Astrocyte (in vitro differentiated cells and primary cell): ENCODE results near the gene RANBP3. TPM values are rescaled to one million over a fixed set of nuclear protein-coding genes. Genes with fewer than 3 reads are reported as not detected.

Experiments
- DNase-seq: peaks from one replicate; pipeline ENCODE4 v3.0.0-alpha.2; 2010; ENCODE audit warnings: low read depth
- FAIRE-seq: peaks from 2 replicates; lab custom pipeline; 2011; peaks lifted over from hg19 to GRCh38; lab: Jason Lieb, UNC
- H2AFZ ChIP-seq: 2 replicates; pipeline ENCODE4 v1.6.0; 2012; ENCODE audit warnings: low read depth, low read length, inconsistent platforms
- H3K27ac ChIP-seq: 2 replicates; pipeline ENCODE4 v1.5.1; 2011; ENCODE audit warnings: low read depth, low read length, inconsistent platforms
- H3K27me3 ChIP-seq: 2 replicates; pipeline ENCODE4 v1.6.0; 2011; ENCODE audit warnings: low read length, inconsistent platforms; ENCODE audit not compliant: insufficient read depth
- H3K36me3 ChIP-seq: 2 replicates; pipeline ENCODE4 v1.5.1; 2011; ENCODE audit warnings: low read length, inconsistent platforms; ENCODE audit not compliant: insufficient read depth
- H3K4me1 ChIP-seq: 2 replicates; pipeline ENCODE4 v1.5.1; 2011; ENCODE audit warnings: low read length, inconsistent platforms; ENCODE audit not compliant: insufficient read depth
- H3K4me2 ChIP-seq: 2 replicates; pipeline ENCODE4 v1.6.0; 2012; ENCODE audit warnings: low read length, inconsistent platforms
- H3K4me3 ChIP-seq: 2 replicates; pipeline ENCODE4 v1.5.1; 2011; ENCODE audit warnings: low read depth, mild to moderate bottlenecking, low read length, inconsistent platforms; ENCODE audit not compliant: insufficient read depth
- H3K79me2 ChIP-seq: 2 replicates; pipeline ENCODE4 v1.6.0; 2012; ENCODE audit warnings: mild to moderate bottlenecking, low read length, inconsistent platforms; ENCODE audit not compliant: insufficient read depth
- H3K9ac ChIP-seq: 2 replicates; pipeline ENCODE4 v1.6.0; 2012; ENCODE audit warnings: mild to moderate bottlenecking, low read length, inconsistent platforms
- H3K9me3 ChIP-seq: 2 replicates; pipeline ENCODE4 v1.5.1; 2012; ENCODE audit warnings: low read depth, mild to moderate bottlenecking, low read length, inconsistent platforms; ENCODE audit not compliant: insufficient read depth
- H4K20me1 ChIP-seq: 2 replicates; pipeline ENCODE4 v1.6.0; 2012; ENCODE audit warnings: low read length, inconsistent platforms; ENCODE audit not compliant: insufficient read depth
- H3K27ac Mint-ChIP-seq: one replicate; pipeline ENCODE4 v1.8.0; 2021; ENCODE audit warnings: mild to moderate bottlenecking, mixed read lengths; ENCODE audit not compliant: unreplicated experiment
- H3K27me3 Mint-ChIP-seq: one replicate; pipeline ENCODE4 v1.8.0; 2021; ENCODE audit warnings: low read depth, mixed read lengths; ENCODE audit not compliant: unreplicated experiment
- H3K36me3 Mint-ChIP-seq: one replicate; pipeline ENCODE4 v1.8.0; 2021; ENCODE audit warnings: low read depth, mixed read lengths; ENCODE audit not compliant: unreplicated experiment
- H3K4me1 Mint-ChIP-seq: one replicate; pipeline ENCODE4 v1.8.0; 2021; ENCODE audit warnings: low read depth, mixed read lengths; ENCODE audit not compliant: unreplicated experiment
- H3K4me3 Mint-ChIP-seq: one replicate; pipeline ENCODE4 v1.8.0; 2021; ENCODE audit warnings: mild to moderate bottlenecking, moderate library complexity, mixed read lengths; ENCODE audit not compliant: unreplicated experiment
- H3K9me3 Mint-ChIP-seq: one replicate; pipeline ENCODE4 v1.8.0; 2021; ENCODE audit warnings: mild to moderate bottlenecking, mixed read lengths; ENCODE audit not compliant: unreplicated experiment
- EZH2 ChIP-seq: IDR thresholded peaks from 2 replicates; pipeline ENCODE4 v1.6.1; 2012; ENCODE audit warnings: mild to moderate bottlenecking, low read length, inconsistent platforms; ENCODE audit not compliant: insufficient read depth
- total RNA-seq: library from RNA; stranded (reverse); gene quantifications from 2 replicates; pipeline ENCODE4 v1.2.1, GENCODE V29; 2021
- TF ChIP-seq, protein P1 (sequence below): IDR thresholded peaks from 2 replicates; pipeline ENCODE4 v1.5.1; 2011; ENCODE audit warnings: low read depth, mild to moderate bottlenecking, inconsistent platforms, low read length, moderate library complexity; ENCODE audit not compliant: insufficient read depth

RANBP3 gene
- total RNA-seq, 1 donor from 2014 or later = 70.5 TPM

DNA sequence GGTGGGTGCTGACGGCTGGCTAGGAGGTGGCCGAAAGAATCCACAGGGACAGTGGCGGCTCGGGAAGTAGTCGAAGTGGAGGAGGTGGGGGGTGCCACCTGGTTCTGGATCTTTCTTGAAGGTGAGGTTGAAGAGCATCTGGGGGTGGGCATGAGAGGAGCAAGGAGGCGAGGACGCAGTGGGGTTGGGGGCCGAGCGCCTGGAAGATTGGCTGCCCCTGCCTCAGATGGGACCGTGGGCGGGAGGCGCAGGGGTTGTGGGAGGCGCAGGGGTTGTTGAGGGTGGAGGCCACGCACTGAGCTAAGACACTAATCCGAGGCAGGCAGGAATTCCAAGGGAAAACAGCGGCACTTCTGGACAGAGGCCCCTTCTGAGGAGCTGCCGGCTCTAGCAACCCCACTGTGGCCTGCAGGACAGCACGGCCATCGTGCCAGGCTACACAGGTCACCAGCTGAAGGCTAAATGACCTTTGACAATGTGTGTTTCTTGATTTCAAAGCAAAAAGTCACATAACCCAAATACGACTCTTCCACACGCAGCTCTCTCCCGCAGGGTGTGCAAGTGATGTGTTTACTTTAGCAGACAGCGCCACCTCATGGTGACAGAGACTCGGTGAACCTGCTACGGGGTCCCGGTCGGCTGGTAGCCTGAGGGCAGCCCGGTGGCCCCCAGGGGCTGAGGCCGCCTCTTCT lies 44.1 kb upstream of the RANBP3 start:
- Histone ChIP-seq H3K4me1 (peaks cover 13% of the 10 kb centered on the region), H3K4me2 (peak overlapping the region; percentile 6), H3K27ac (no peak overlapping the region), H2AFZ (no peak overlapping the region), H3K4me3 (no peak overlapping the region), H3K79me2 (no peaks in the 10 kb centered on the region), H3K36me3 (no peaks in the 10 kb centered on the region), H3K27me3 (no peaks in the 10 kb centered on the region), H3K9ac (no peak overlapping the region), H3K9me3 (no peaks in the 10 kb centered on the region), H4K20me1 (peaks cover 3% of the 10 kb centered on the region)
- H3K27ac Mint-ChIP-seq = no peak overlapping the region
- H3K4me3 Mint-ChIP-seq = no peak overlapping the region
- peaks cover 17% of the 10 kb centered on the region for H3K27me3 Mint-ChIP-seq
- H3K9me3 Mint-ChIP-seq = no peaks in the 10 kb centered on the region
- H3K4me1 Mint-ChIP-seq = peaks cover 16% of the 10 kb centered on the region
- DNase-seq (peak; percentile 25), FAIRE-seq (peak; percentile 17)
- no peak for TF ChIP-seq EZH2
- TF ChIP-seq, protein P1, sequence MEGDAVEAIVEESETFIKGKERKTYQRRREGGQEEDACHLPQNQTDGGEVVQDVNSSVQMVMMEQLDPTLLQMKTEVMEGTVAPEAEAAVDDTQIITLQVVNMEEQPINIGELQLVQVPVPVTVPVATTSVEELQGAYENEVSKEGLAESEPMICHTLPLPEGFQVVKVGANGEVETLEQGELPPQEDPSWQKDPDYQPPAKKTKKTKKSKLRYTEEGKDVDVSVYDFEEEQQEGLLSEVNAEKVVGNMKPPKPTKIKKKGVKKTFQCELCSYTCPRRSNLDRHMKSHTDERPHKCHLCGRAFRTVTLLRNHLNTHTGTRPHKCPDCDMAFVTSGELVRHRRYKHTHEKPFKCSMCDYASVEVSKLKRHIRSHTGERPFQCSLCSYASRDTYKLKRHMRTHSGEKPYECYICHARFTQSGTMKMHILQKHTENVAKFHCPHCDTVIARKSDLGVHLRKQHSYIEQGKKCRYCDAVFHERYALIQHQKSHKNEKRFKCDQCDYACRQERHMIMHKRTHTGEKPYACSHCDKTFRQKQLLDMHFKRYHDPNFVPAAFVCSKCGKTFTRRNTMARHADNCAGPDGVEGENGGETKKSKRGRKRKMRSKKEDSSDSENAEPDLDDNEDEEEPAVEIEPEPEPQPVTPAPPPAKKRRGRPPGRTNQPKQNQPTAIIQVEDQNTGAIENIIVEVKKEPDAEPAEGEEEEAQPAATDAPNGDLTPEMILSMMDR = peak; percentile 49
- no peaks in the 10 kb centered on the region for H3K36me3 Mint-ChIP-seq

DNA sequence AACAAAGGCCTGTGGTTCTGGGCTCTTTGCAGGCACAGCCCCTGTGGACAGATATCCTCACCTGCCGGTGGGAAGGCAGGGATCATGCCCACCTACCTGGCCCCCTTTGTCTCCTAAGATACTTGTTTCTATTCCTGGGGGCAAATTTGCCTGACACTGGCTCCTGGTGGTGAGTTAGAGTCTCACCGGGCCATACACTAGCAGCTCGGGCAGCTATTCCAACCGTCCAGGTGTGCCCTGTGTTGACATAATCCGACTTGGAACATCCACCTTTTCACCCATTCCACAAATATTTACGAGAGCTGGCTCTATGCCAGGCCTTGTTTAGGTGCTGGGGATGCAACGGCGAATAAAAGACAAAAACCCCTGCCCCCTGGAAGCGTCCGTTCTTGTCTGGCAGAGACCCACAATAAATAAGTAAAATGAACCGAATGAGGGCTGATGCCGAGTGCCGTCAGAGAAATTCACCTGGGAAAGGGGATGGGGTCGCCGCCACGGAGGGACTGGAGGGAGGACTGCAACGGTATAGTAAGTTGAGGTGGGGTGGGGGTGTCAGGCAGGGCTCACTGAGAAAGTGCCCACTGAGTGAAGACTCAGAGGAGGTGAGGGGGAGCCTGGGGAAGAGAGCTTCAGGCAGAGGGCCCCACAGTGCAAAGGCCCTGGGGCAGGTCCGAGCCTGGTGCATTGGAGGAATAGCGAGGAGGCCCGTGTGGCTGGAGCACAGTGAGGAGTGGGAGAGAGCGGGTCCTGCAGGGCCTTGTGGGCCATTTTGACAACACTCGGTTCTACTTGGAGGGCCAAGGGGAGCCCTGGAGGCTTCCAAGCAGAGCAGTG lies 43.2 kb upstream of the RANBP3 start:
- peaks cover 20% of the 10 kb centered on the region for H3K27me3 Mint-ChIP-seq
- no peak overlapping the region for H3K4me3 ChIP-seq
- peaks cover 16% of the 10 kb centered on the region for H3K4me1 Mint-ChIP-seq
- H3K36me3 ChIP-seq = no peaks in the 10 kb centered on the region
- H4K20me1 ChIP-seq = peaks cover 3% of the 10 kb centered on the region
- no peaks in the 10 kb centered on the region for H3K9me3 ChIP-seq
- no peak overlapping the region for H3K9ac ChIP-seq
- H3K79me2 ChIP-seq = no peaks in the 10 kb centered on the region
- H2AFZ ChIP-seq = no peak overlapping the region
- H3K27ac ChIP-seq = no peak overlapping the region
- TF ChIP-seq, protein P1 = no peak
- no peak for TF ChIP-seq EZH2
- H3K4me1 ChIP-seq = peaks cover 13% of the 10 kb centered on the region
- no peaks in the 10 kb centered on the region for H3K36me3 Mint-ChIP-seq
- no peak overlapping the region for H3K27ac Mint-ChIP-seq
- H3K4me2 ChIP-seq = no peak overlapping the region
- peaks cover 1% of the 10 kb centered on the region for H3K9me3 Mint-ChIP-seq
- DNase-seq = no peak
- no peak overlapping the region for H3K4me3 Mint-ChIP-seq
- no peaks in the 10 kb centered on the region for H3K27me3 ChIP-seq
- FAIRE-seq = no peak
